GM11168 (cell line): ENCODE results near the gene TRIM33.
"Not testable (repeated sequence)": the region's sequence is repeated elsewhere in the genome, so short reads cannot be mapped to it uniquely, and the experiment has no call there.

Source experiments
- in situ Hi-C: fragments of 300-500 bp; cut with MboI; formaldehyde crosslinking; loops from one replicate; pipeline ENCODE4 v1.12.0; 2022; ENCODE audit warnings: low sequenced_read_pairs; ENCODE audit not compliant: unreplicated experiment

The TRIM33 gene

DNA sequence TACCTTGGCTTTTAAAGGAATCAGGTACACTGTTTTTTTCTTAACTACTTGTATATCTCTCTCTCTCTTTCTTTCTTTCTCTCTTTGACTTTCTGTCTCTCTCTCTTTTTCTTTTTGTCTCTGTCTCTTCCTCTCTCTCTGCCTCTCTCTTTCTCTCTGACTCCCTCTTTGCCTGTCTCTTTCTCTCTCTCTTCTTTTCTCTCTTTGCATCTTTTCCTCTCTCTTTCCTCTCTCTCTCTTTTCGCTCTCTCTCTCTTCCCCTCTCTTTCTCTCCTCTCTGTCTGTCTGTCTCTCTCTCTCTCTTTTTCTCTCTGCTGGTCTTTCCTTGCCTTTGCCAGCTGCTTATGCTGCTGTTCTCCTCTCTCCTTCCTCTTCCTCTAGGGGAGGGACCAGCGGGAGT is 143.2 kb downstream of the TRIM33 start:
- in situ Hi-C loops = no loop called here

DNA sequence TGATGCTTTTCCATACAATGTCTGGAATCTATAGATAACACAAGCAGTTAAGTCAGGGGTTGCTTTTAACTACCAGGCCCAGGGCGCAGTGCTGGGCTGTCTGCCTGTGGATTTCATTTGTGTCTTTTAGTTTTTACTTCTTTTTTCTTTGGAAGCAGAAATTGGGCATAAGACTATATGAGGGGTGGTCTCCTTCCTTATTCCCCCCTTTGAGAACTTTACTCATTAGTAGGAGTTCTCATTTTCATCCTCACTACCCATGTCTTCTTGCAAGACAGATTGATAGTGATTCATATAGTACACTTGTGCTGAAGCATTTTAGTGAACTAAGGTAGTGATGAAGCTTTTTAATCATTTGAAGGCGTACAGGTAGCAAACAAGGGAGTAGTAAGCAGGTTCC is 147.8 kb downstream of the TRIM33 start:
- in situ Hi-C loops = not testable (repeated sequence)

DNA sequence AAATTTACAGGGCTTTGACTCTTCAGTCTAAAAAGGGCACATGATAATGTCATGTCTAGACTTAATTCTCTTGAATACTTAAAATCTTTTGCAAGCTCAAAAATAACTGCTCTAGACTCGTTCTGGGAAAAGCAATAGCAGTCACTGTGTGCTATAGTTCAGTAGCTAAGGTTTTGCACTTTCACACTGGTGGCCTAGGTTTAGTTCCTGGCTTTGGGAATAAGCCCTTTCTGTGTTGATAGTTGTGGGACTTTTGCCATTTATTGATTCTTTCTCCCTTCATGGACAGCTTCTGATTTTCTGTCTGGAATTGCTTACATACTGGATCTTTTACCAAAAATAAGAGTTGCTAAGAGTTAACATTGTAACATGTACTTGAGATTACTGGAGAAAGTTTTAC is 151.2 kb downstream of the TRIM33 start:
- in situ Hi-C loops = no loop called here

DNA sequence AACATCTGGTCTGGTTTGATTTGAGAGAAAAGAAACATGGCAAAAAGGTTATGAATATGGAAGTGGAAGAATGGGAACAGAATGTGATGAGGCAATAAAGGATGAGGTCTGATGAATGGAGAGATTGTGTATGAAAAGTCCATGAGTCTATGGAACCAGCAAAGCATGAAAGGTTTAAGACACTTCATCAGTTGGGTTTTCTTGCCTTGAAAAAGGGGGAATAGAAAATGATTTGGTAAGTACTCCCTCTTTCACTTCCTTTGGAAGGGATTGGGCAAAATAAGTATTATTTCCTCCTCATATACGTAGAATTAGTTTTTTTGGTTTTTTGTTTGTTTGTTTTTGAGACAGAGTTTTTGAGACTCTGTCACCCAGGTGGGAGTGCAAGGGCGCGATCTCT is 155.8 kb downstream of the TRIM33 start:
- in situ Hi-C loops = no loop called here

DNA sequence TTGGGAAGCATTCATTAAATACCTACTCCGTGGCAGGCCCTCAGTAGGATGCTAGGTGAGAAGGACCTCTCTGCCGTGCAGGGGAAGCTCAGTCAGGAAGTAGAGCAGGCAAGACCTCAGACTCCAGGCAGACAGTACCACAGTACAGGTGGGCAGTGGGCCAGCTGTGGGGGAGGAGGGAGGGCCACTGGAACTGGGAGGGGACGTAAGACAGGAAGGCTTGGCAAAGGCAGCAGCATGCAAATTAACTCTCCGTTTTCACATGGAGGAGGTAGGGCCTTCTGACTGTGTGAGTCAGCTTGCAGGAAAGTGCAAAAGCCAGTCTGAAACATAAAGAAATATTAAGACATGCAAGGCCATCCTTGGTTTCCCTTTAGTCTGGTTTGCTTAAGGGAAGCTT is 157.7 kb downstream of the TRIM33 start:
- in situ Hi-C loops = loop anchor here (5.0 kb wide), 1 partner anchor 204 kb away; no protein-coding TSS in a partner anchor

DNA sequence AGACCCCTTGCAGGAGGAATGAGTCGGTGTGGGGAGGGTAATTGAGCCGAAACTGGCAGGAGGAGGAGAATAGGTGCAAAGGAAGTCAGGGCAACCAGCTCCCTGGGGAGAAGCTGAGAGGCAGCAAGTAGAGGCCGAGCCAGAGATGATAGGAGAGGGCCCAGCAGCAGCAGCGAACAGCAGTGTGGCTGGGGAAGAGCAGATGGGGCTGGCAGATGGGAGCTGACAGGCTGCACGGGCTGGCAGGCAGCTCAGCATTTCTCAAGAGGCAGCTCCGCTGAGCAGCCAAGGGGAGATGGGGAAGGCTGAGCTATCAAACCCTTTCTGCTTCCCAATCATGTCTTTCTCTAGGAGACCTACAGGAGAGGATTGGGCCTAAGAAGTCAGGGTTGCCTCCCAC is 158.2 kb downstream of the TRIM33 start:
- in situ Hi-C loops = loop anchor here (5.0 kb wide), 1 partner anchor 205 kb away; no protein-coding TSS in a partner anchor

DNA sequence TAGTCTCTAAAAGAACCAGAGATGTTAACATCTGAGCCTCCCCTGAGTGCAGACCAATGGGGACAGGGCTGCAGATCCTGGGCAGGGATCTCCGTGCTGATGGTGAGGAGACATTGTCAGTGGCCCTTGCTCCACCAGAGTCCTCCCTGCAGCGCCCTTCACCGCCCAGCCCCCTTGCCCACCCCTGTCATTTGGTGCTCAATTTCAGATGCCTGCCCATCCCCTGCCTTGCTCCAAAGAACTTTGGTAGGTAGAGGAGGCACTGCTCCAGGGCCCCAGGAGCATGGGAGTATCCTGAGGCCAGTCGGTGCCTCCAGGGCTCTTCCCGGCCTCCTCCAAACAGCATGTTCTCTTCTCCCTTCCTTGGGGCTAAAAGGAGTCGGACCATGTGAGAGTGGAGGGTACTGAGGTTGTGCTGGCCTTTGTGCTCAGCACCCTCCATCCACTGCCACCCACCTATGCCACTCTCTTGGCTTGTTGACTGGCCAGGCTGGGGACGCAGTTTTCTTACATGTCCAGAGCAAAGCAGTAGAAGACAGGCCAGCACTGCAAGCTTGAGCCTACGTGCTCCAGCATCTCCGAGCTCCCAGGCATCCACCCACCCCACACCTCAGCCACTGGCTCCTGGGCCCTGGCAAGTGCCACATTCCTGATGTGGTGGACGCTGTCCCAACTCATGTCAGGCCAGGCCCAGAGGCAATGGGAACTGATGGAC is 160.1 kb downstream of the TRIM33 start:
- in situ Hi-C loops = loop anchor here (5.0 kb wide), 1 partner anchor 206 kb away; no protein-coding TSS in a partner anchor

DNA sequence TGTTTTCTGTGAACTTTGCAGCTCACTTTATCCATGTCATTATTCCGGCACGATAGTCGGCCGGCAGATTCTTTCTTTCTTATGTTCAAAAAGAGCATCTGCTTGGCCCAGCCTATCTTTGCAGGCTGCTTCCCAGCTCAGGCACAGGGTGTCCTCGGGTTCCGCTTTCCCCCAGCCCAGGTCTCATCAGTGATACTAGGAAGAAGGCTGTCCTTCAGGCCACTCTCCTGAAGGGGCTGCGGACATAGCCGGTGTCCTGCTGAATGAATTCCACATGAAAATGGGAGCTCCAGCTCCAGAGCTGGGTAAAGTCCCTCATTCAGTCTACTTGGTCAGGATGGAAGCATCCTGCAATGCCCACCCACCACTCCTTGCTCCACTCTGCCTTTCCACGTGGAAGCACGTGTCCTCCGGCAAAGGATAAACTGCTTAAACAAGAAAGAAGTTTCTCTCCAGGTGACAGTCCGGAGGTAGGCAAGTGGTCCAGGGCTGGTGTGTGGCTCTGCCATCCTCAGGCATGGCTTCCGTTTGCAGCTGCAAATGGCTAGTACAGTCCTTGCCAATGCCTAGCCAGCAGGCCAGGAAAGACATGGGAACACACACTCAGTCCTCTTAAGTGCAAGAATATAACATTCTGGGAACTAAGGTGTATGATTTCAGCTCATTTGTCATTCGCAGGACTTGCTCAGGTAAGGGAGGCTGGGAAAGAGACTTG is 161.0 kb downstream of the TRIM33 start:
- in situ Hi-C loops = loop anchor here (5.0 kb wide), 1 partner anchor 207 kb away; no protein-coding TSS in a partner anchor

DNA sequence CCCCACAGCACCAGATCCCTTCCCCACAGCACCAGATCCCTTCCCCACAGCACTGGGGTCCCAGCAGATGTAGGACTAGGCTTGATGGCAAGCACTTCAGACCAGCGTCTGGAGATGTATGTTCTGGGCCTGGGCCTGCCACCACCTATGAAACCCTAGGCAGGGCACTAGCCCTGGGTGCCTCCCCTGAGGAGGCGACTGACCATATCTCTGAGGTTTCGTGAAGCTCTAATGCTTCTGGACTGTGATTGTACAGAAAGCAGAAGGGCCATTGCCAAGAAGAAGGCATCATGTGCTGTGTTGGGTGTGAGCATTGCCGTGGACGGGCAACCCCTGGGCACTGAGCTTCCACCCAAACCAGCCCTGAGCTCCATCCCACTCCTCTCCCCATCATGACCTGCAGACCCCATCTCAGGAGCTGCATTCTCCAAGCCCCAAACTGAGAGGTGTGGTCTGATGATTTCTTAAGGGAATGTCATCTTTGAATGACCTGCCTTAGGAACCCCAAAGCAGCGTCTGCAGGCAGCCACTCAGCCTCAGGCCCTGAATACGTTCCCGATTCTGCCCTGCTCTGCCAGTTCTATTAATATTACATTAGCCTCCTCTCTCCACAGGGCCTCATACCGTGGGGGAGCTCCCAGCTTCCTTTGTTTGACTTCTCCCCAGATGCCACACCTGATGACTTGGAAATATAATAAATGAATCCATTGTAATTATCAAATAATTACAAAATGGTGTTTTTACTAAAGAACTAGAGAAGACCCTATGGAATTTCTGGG is 163.4 kb downstream of the TRIM33 start:
- in situ Hi-C loops = no loop called here

DNA sequence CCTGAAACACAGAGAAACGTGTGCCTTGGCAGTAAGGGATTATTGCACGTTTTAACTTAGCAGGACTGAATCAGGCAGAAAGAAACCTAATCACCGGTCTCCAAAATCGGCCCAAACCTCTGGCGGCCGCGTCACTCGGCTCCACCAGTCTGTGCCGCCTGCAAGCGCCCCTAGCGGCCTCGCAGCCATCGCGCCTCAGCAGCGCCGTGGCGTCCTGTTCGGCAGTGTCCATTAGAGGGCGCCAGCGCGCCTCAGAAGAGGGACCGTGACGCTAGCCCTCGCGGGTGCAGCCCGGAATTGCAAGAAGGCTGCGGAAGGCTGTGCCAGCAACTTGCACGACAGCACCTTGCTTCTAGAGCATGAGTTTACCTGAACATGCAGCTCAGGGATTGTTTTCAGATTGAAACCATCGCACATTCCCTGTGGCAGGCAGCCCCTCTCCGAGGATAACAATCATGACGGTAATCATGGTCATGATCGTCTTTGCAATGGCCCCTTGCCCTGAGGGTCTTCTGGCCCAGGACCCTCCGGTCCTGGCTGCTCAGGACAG is 164.4 kb downstream of the TRIM33 start:
- in situ Hi-C loops = no loop called here

DNA sequence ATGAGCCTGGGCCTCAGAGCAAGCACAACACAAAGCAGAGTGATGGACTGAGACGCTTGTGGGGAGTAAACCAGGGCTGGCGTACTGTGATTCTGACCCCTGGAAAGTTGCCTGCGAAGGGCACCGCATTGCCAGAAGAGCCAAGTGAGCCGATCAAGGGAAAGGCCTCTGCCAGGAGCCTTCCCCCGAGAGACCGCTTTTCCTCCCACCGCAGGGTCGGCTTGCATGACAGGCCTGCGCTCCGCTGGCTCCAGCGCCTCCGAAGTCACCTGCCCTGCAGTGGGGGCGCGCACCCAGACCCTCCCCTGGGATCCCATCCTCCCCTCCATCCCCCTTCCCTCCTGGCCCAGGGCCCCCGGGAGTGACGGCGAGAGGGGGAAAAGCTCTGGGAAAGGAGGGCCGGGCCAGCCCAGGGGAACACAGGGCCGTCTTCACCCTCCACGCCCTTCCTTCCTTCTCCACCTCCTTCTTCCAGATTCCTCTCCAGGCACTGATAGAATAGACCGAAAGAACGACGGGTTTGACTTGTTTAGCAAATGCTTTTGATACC is 165.0 kb downstream of the TRIM33 start:
- in situ Hi-C loops = no loop called here

DNA sequence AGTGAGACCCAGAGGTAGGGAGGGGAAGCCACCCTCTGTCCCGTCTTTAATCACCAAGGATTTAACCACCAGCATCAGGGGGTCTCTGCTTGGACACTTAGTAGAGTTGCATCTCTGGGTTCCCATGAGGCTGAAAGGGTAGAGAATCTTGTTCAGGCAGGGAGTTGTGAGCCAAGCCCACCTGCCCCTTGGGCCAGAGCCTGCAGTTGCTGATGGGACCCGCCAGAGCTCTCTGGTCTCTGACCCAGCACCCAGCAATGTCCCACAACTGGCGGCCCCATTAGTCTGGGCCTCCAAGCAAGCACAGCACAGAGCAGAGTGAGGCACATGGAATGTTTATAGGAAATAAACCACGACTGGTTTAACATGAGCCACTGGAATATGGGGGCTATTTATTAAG is 166.3 kb downstream of the TRIM33 start:
- in situ Hi-C loops = no loop called here
